Mammary epithelial cell (primary cell): ENCODE measurements around the gene WDR45.

ENCODE experiments used
- CTCF ChIP-seq, 2 donors: IDR thresholded peaks in 1 of 2; conservative IDR thresholded peaks in 1 of 2; 2 replicates each; pipeline ENCODE4 v1.5.1; 2011 to 2012; ENCODE audit warnings: inconsistent platforms in 2 of 2, low read length in 2 of 2, mild to moderate bottlenecking in 2 of 2, control low read depth in 1 of 2, low read depth in 1 of 2; ENCODE audit not compliant: insufficient read depth in 1 of 2; ENCODE audit errors: extremely low read depth in 1 of 2
- EZH2 ChIP-seq: IDR thresholded peaks from 2 replicates; pipeline ENCODE4 v1.6.1; 2012; ENCODE audit warnings: low read length, inconsistent platforms, borderline replicate concordance

GRCh38 chrX:49041744-49042580 lies 37.7 kb downstream of the WDR45 start:
- TF ChIP-seq CTCF (conservative IDR thresholded peaks at IDR 0.05 in 1 of 2, IDR thresholded peaks at IDR 0.05 in 1 of 2; ENCODE audit: extremely low read depth in 1 of 2, insufficient read depth in 1 of 2, low read depth in 1 of 2, low read length in 2 of 2) (peak in 1 of 2 donors; percentile 5), EZH2 (no peak)
